ENCODE data around the gene GHRH.

Gene GHRH

GRCh38 chr20:37290158-37290810, 28.7 kb upstream of the GHRH start:
- no peak for DNase-seq

- DNase-seq: peak; percentile 79 to 99
Observed at GRCh38 chr20:37288091-37288490, 26.5 kb upstream of the GHRH start.

- no peak for DNase-seq
Observed at GRCh38 chr20:37285664-37286374, 24.2 kb upstream of the GHRH start.

- peak in 1 of 2 donors; percentile 68 for DNase-seq
Observed at GRCh38 chr20:37284691-37285161, 23.1 kb upstream of the GHRH start.

- no peak for DNase-seq
Observed at GRCh38 chr20:37283530-37284195, 22.0 kb upstream of the GHRH start.

GRCh38 chr20:37282556-37282955, 20.9 kb upstream of the GHRH start:
- DNase-seq: no peak

- DNase-seq: no peak
Observed at GRCh38 chr20:37280403-37280802, 18.8 kb upstream of the GHRH start.

- DNase-seq: no peak
Observed at GRCh38 chr20:37279820-37280219, 18.2 kb upstream of the GHRH start.

GRCh38 chr20:37278966-37279590, 17.5 kb upstream of the GHRH start:
- no peak for DNase-seq

- DNase-seq: no peak
Observed at GRCh38 chr20:37277253-37277593, 15.6 kb upstream of the GHRH start.

GRCh38 chr20:37276494-37277252, 15.1 kb upstream of the GHRH start:
- peak; percentile 53 for DNase-seq

GRCh38 chr20:37274851-37275524, 13.4 kb upstream of the GHRH start:
- DNase-seq: peak; percentile 86 to 94

- DNase-seq: no peak
Observed at GRCh38 chr20:37273988-37274387, 12.4 kb upstream of the GHRH start.

GRCh38 chr20:37271421-37271768, 9.8 kb upstream of the GHRH start:
- no peak for DNase-seq

GRCh38 chr20:37270576-37271420, 9.2 kb upstream of the GHRH start:
- DNase-seq: peak; percentile 93 to 100

GRCh38 chr20:37267667-37268313, 6.2 kb upstream of the GHRH start:
- DNase-seq: no peak

- DNase-seq: no peak
Observed at GRCh38 chr20:37266940-37267666, 5.5 kb upstream of the GHRH start.

GRCh38 chr20:37265152-37265551, 3.5 kb upstream of the GHRH start:
- DNase-seq: peak; percentile 73 to 81

- DNase-seq: no peak
Observed at GRCh38 chr20:37263686-37264085, 2.1 kb upstream of the GHRH start.

- DNase-seq: no peak
Observed at GRCh38 chr20:37262505-37262904, 891 bp upstream of the GHRH start.
